A549 treated with AZD9567 at 1 μM for 4 hours (cell line): ENCODE measurements around the gene KDR. TPM values are rescaled to one million over a fixed set of nuclear protein-coding genes. Genes with fewer than 3 reads are reported as not detected.

Source experiments
- total RNA-seq: library from RNA; stranded (reverse); fragments of 200-300 nt; extraction: Qiagen RNA extraction; gene quantifications from 5 replicates; pipeline ENCODE4 v1.2.3, GENCODE V29; 2022; ENCODE audit not compliant: insufficient read depth

The KDR gene
- total RNA-seq, result 0.03 to 0.12 TPM (median 0.06 TPM) in 4 of 5 replicates, not detected in the other

DNA sequence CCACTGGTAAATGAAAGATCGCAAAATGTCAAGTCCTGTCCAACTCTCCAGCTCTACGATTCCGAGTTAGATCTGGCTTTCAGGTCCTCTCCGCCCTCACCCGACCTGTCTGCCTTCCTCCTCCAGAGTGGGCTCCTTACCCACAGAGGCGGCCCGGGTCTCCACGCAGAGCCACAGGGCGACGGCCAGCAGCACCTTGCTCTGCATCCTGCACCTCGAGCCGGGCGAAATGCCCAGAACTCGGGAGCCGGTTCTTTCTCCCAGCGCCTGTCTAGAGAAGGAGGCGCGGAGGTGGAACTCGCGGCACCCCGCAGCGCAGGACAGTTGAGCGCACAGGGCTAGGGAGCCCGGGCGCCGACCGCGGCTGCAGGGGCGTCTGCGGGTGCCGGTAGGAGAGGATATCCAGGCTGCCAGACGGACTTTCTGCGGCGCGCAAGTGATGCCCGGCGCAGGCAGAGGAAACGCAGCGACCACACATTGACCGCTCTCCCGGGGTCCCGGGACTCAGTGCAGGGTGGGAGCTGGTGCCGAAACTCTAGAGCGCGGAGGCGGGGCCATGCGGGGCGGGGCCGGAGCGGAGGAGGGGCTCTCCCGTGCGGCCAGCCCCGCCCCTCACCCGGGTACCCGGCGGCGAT is at the start of gene KDR:
KDR (minus strand) TSS at position 509 of the 635 bp plus-strand sequence; CDS start at position 207, 302 bp downstream.

Other genes with a start within 250 kb of the KDR start
- gene SRD5A3, start 220.6 kb upstream of the KDR start, total RNA-seq, result 9.8 to 13.0 TPM (median 10.9 TPM) in 5 replicates